Heart left ventricle (tissue), 16 donors: ENCODE measurements around the gene TMC2. TPM values are rescaled to one million over a fixed set of nuclear protein-coding genes. Genes with fewer than 3 reads are reported as not detected.

ENCODE experiments used
- ATAC-seq, 4 donors: fragments of 200-7000 bp; cut with Tn5 transposase; one replicate each; pipeline ENCODE4 v1.9.1; 2020 to 2022; ENCODE audit warnings: moderate library complexity in 4 of 4, mild to moderate bottlenecking in 3 of 4, moderate number of reproducible peaks in 1 of 4
- DNase-seq, 5 donors: peaks; one replicate each; pipeline ENCODE4 v3.0.0-alpha.2; 2020
- H3K27ac ChIP-seq, 12 donors: fragments of 200-600 bp; sonication (generic) in 4 of 12; one replicate each; pipeline versions ENCODE4 v1.5.0 to v1.8.0; 2016 to 2022; ENCODE audit warnings: mild to moderate bottlenecking in 2 of 12
- H3K27me3 ChIP-seq, 9 donors: fragments of 200-600 bp; sonication (generic) in 2 of 9; one replicate each; pipeline versions ENCODE4 v1.5.1 to v1.8.0; 2016 to 2022; ENCODE audit warnings: mild to moderate bottlenecking in 3 of 9
- H3K36me3 ChIP-seq, 9 donors: fragments of 200-600 bp; sonication (generic) in 2 of 9; one replicate each; pipeline versions ENCODE4 v1.5.0 to v1.8.0; 2018 to 2022; ENCODE audit warnings: mild to moderate bottlenecking in 2 of 9
- H3K4me1 ChIP-seq, 12 donors: fragments of 200-600 bp; sonication (generic) in 4 of 12; one replicate each; pipeline versions ENCODE4 v1.5.0 to v1.8.0; 2016 to 2022; ENCODE audit warnings: mild to moderate bottlenecking in 3 of 12
- H3K4me3 ChIP-seq, 12 donors: fragments of 200-600 bp; sonication (generic) in 4 of 12; one replicate each; pipeline versions ENCODE4 v1.5.0 to v1.8.0; 2017 to 2022; ENCODE audit warnings: mild to moderate bottlenecking in 9 of 12, moderate library complexity in 4 of 12
- H3K9me3 ChIP-seq, 12 donors: fragments of 200-600 bp; sonication (generic) in 4 of 12; one replicate each; pipeline versions ENCODE4 v1.5.0 to v1.8.0; 2016 to 2022; ENCODE audit warnings: mild to moderate bottlenecking in 1 of 12
- CTCF ChIP-seq, 12 donors: fragments of 200-600 bp; sonication (generic) in 4 of 12; IDR thresholded peaks; one replicate each; pipeline versions ENCODE4 v1.5.0 to v1.8.0; 2018 to 2022; ENCODE audit warnings: antibody characterized with exemption in 12 of 12, mild to moderate bottlenecking in 5 of 12
- POLR2A ChIP-seq, 2 donors: fragments of 450-650 bp; IDR thresholded peaks; one replicate each; pipeline ENCODE4 v1.6.1; 2017; ENCODE audit warnings: antibody characterized with exemption in 2 of 2, mild to moderate bottlenecking in 2 of 2, moderate library complexity in 2 of 2
- WGBS, 4 donors: extraction: QIAGEN DNeasy Blood & Tissue Kit in 2 of 4; methylation state at CpG; one replicate each; pipeline versions ENCODE4 v1.1.5 to v1.1.7; 2013 to 2018; 5-methylcytosine and 5-hydroxymethylcytosine counted together
- intact Hi-C, 10 donors: fragments of 100-400 bp; cut with DNase I; formaldehyde crosslinking; loops; one replicate each; pipeline versions ENCODE4 v1.11.1 to v1.14.2; 2022
- polyA plus RNA-seq, 2 donors: library from polyadenylated mRNA; stranded (reverse); fragments of 200-250 nt; gene quantifications; one replicate each; pipeline ENCODE4 v1.2.3, GENCODE V29; 2013
- total RNA-seq, 9 donors: library from RNA; depleted of rRNA in 2 of 9; stranded (reverse); fragments of >200 nt in 2 of 9; fragmentation: NEBNext Ultra II Directional in 3 of 9; extraction: Animal tissue kit (Norgen Biotek cat#: 25700) in 3 of 9; gene quantifications; one replicate each; pipeline versions ENCODE4 v1.1.0 to v1.2.4, GENCODE V29; 2016 to 2023
- donor health status: ischemic (EF 13 %, LVEDD 7.1; RV severe dilation, severe dysfunction).
- donor health status: healthy with polysubstance abuse.
- donor health status: DM: no; HTN: yes; CAD: no.
- donor health status: DM: no; HTN: no; CAD: no.
- donor health status: ischemic (EF 25% LVEDD 6.9; RV normal size, moderate dysfunction).
- donor health status: ischemic (EF 25% LVEDD 5.7; RV mildly dilated, moderate dysfunction).
- donor health status: healthy.
- donor health status: DM: yes; HTN: yes; CAD: no.
- donor health status: ischemic (EF 35%, LVEDD 5.7; RV mildly dilated, moderate dysfunction).
- donor health status: nonischemic (EF 11% LVEDD 7.7; RV severe dilation, severe dysfunction).
- donor health status: DM: yes; HTN: yes; CAD: no.
- donor health status: PGD.
- donor health status: ischemic (EF 29% LVEDD 5.4; RV normal size, mild dysfunction).
- donor health status: nonischemic (EF 23%, LVEDD 6.1; RV moderate dilation, normal function).

TMC2 gene
- total and polyA plus RNA-seq, 11 donors: not detected

GRCh38 chr20:2616634-2617033, 80.3 kb downstream of the TMC2 start:
- ATAC-seq: no peak
- Histone ChIP-seq H3K27ac (no peak overlapping the region), H3K4me1 (no peaks in the 10 kb centered on the region), H3K9me3 (peaks cover 0 to 8% (median 0%) of the 10 kb centered on the region in 12 donors), H3K4me3 (no peak overlapping the region), H3K36me3 (no peaks in the 10 kb centered on the region), H3K27me3 (peaks cover 0 to 11% (median 0%) of the 10 kb centered on the region in 9 donors)
- DNase-seq: no peak
- intact Hi-C loops: no loop called here
- TF ChIP-seq CTCF (IDR thresholded peaks at IDR 0.05): no peak
- TF ChIP-seq POLR2A (IDR thresholded peaks at IDR 0.05): no peak
- 67 to 75% (median 74%) methylated on average over 9 of the region's 9 CpGs for WGBS, 4 donors

GRCh38 chr20:2617099-2617714, 80.8 kb downstream of the TMC2 start:
- H3K4me1 ChIP-seq: no peaks in the 10 kb centered on the region
- DNase-seq: no peak
- H3K36me3 ChIP-seq: no peaks in the 10 kb centered on the region
- no peak overlapping the region for H3K4me3 ChIP-seq
- peaks cover 0 to 11% (median 0%) of the 10 kb centered on the region in 9 donors for H3K27me3 ChIP-seq
- WGBS, 4 donors: 78 to 91% (median 85%) methylated on average over 16 of the region's 16 CpGs
- peaks cover 0 to 8% (median 0%) of the 10 kb centered on the region in 12 donors for H3K9me3 ChIP-seq
- no peak overlapping the region for H3K27ac ChIP-seq
- TF ChIP-seq CTCF (IDR thresholded peaks at IDR 0.05): no peak
- TF ChIP-seq POLR2A (IDR thresholded peaks at IDR 0.05): no peak
- intact Hi-C loops: no loop called here
- ATAC-seq: no peak

GRCh38 chr20:2618815-2619214, 82.4 kb downstream of the TMC2 start:
- TF ChIP-seq POLR2A (IDR thresholded peaks at IDR 0.05) (no peak), CTCF (IDR thresholded peaks at IDR 0.05) (no peak)

GRCh38 chr20:2619337-2619736, 83.0 kb downstream of the TMC2 start:
- peaks cover 0 to 10% (median 0%) of the 10 kb centered on the region in 9 donors for H3K27me3 ChIP-seq
- no peaks in the 10 kb centered on the region for H3K4me1 ChIP-seq
- ATAC-seq: no peak
- no peaks in the 10 kb centered on the region for H3K36me3 ChIP-seq
- TF ChIP-seq CTCF (IDR thresholded peaks at IDR 0.05) (no peak), POLR2A (IDR thresholded peaks at IDR 0.05) (no peak)
- no peak for DNase-seq
- H3K27ac ChIP-seq: no peak overlapping the region
- WGBS, 4 donors: 45 to 71% (median 62%) methylated on average over 2 of the region's 2 CpGs
- peaks cover 0 to 7% (median 0%) of the 10 kb centered on the region in 12 donors for H3K9me3 ChIP-seq
- no peak overlapping the region for H3K4me3 ChIP-seq
- intact Hi-C loops: no loop called here

More at GRCh38 chr20:2618815-2619214, 82.4 kb downstream of the TMC2 start:
- no peaks in the 10 kb centered on the region for H3K36me3 ChIP-seq
- no peak overlapping the region for H3K27ac ChIP-seq
- H3K27me3 ChIP-seq: peaks cover 0 to 11% (median 0%) of the 10 kb centered on the region in 9 donors
- no peak overlapping the region for H3K4me3 ChIP-seq
- H3K4me1 ChIP-seq: no peaks in the 10 kb centered on the region
- peaks cover 0 to 8% (median 0%) of the 10 kb centered on the region in 12 donors for H3K9me3 ChIP-seq
- intact Hi-C loops: no loop called here
- no peak for ATAC-seq
- 72 to 83% (median 80%) methylated on average over 6 of the region's 6 CpGs for WGBS, 4 donors
- DNase-seq: no peak
